ENCODE measurements around the gene ADAMTS2.

Gene ADAMTS2

DNA sequence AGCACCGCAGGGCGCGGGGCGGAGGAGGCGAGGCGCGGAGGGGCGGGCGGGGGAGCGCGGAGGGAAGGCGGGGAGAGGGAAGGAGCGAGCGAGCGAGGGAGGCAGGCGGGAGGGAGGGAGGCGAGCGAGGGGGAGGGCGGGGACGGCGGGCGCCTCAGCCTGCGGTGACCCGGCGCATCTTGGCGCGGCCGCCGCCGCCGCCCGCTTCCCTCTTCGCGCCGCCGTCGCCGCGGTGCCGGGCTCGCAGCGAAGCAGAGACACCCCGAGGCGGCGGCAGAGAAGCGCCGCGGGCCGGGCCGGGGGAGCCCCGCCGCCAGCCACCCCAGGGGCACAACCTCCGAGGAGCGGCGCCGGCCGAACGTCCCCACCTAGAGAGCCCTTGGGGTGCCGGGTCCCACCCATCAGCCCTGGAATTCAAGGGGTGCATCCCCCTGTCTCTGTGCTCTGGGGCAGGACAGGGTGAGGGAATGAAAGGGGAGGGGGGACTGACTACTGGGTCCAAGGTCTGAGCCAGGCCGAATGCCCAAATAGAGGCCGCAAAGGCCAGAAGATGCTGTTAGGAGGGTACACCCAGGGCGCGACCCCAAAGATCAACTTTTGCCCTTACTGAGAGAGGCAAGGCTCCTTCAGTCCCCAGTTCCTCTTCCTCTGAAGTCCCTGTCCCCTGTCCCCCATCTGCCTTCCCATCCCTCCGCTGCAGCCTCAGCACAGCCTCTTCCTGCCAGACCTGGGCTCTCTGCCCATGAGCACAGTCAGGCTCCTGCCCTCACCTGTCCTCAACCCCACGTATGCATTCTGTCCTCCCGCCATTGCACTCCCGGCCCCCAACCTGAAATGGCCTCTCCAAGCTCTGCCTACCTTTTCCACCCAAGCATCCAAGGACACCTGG is at the start of gene ADAMTS2:
Gene ADAMTS2, minus strand, starts transcription at position 29 of the 889 bp plus-strand sequence. CDS start 133 bp downstream, outside the sequence.
- DNase-seq, result peak in 23 of 56 donors; percentile 1 to 65 (median 22)

DNA sequence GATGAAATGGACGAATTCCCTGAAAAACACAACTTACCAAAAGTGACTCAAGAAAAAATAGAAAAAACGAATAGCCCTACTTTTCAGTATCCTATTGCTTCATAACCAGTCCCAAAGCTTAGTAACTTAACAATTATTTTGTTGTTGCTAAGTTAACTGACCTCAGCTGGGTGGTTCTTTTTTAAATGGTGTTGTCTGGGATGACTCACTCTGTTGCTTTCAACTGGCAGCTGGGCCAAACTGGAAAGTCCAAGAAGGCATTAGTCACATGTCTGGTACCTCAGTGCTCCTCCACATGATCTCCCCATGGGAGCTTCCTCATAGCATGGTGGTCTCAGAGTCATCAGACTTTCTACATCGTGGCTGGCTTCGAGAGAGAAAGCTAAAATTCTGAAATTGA is 47.8 kb upstream of the ADAMTS2 start:
- DNase-seq, result no peak

DNA sequence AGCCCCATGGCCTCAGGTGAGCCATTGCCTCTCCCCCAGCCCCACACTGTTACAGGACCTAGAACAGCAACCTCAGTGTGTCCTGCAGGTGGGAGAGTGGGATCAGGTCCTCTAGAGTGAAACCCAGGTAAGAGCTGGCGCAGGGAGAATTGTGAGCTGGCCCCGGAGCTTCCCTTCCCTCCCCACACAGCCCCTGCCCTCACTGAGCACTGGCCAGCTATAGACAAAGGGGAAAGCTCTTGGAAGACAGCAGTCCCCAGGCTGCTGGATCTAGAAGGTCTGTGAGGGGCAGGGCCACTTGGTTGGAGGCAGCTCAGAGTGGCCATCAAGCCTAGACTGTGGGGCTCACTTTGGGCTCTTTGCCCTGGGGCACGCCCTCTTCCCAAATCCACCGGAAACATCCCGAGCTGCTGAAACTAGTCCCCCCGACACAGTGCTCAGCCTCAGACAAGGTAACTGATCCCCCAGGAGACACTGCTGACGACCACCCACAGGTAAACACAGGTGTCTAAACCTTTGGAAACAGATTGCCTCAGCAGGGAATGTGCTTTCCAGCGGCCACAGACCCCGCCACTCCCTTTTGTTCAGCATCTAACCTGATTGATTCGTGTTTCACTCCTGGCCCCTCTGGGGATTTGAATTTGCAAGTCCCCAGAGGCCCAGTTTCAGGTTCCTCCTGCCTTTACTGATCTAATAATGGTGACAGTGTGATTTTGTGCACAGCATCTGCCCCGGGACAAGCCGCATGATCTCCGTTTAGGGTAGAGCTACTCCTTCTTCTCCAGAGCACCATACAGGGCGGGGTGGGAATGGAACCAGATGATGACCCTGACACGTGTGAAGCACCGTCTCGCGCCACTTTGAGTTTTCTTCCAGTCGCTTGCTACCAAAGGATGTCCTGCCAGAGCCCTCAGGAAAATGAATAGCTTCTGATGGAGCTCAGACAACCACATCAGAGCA is 42.2 kb upstream of the ADAMTS2 start:
- no peak for DNase-seq

DNA sequence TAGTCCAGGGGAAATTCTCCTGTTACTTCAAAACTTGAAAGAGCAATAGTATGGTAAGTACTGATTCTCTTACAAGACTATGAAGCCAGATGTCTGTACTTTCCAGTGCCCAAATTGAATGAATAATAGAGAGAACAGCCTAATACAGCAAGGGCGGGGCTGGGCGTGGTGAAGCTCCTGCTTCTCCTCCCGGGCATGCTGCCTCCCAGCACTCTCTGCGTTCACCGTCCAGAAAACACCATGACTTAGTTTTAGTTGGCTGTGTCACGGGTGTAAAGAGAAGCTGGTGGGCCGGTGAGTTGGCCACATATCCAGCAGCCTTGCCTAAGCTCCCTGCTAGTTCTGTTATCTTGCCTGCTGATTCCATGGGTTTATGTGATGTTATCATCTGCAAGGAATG is 40.7 kb upstream of the ADAMTS2 start:
- DNase-seq, result no peak

DNA sequence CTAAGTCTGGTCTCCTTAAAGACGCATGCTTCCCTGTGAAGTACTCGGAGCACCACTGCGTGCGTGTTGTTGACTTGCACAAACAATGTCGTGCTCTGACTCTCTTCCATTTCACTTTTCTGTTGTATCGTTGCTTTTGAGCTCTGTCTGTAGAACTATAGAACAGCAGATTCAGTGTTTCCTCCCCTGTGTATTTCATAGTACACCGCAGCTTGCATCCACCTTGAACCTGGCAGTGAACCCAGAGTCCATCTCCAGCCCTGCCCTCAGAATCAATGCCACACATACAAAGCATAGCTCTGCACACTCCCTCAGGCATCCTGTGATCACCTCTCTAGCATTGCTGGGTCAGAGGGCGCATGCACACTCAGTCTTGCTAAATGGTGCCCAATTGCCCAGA is 37.2 kb upstream of the ADAMTS2 start:
- DNase-seq, result no peak

GRCh38 chr5:179381691-179382090 is 36.4 kb upstream of the ADAMTS2 start:
- no peak for DNase-seq

DNA sequence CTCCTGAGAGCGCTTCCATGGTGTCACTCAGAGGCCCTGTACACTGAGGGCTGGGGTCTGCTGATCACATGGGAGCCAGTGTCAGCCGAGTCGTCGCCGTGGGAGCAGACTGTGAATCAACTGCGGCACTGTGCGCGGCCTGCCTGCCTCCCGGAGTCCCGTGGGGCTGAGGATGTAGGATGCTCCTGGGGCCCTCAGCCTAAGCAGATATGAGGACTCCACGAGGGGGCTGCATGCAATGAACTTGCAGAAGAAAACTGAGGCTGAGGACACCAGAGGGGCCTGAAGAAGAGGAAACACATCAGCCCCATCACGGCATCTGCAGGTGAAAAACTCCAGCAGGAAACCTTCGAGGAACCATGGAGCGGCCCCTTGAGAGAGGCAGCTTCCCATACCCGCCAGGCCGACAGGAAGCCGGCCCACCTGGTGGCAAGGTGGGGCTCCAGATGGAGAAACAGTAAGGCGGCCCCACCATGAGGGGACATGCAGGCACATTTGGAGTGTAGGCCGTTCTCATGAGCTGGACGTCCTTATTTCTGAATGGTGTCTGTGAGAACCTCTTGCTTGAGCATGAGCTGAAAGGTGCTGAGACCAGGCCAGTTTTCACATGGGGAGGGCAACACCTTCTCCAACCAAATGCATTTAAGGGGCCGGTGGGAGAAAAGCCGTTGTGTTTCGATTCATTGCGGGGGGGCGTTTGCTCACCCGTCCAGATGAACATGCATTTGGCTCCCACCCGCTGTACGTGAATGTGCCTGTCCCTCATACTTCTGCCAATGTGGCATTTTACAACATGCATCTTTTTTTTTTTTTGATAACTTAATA is 35.2 kb upstream of the ADAMTS2 start:
- DNase-seq, result no peak

DNA sequence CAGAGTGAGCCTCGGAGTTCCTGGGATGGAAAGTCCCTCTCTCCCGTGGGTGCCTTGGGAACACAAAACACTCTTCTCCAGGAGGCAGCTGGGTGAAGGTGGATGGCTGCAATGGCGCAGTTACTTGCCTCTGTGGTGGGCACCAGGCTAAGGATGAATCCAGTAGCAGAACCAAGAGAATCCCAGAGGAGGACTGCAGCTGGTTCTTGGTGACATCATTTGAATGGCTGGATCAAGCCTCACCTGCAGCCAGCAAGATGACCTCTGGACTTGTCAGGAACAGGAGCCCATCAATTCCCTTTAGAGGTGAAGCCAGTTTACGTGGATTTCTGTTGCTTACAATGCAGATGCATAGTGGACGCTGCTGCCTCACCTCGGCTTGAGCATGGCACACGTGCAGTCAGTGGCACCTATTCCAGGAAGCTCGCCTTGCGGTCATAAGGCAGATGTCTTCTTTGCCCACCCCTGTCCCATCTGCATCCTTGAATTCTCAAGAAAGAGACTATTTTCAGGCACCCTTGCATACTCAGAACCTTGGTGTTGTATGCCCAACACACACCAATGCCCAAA is 34.1 kb upstream of the ADAMTS2 start:
- no peak for DNase-seq

DNA sequence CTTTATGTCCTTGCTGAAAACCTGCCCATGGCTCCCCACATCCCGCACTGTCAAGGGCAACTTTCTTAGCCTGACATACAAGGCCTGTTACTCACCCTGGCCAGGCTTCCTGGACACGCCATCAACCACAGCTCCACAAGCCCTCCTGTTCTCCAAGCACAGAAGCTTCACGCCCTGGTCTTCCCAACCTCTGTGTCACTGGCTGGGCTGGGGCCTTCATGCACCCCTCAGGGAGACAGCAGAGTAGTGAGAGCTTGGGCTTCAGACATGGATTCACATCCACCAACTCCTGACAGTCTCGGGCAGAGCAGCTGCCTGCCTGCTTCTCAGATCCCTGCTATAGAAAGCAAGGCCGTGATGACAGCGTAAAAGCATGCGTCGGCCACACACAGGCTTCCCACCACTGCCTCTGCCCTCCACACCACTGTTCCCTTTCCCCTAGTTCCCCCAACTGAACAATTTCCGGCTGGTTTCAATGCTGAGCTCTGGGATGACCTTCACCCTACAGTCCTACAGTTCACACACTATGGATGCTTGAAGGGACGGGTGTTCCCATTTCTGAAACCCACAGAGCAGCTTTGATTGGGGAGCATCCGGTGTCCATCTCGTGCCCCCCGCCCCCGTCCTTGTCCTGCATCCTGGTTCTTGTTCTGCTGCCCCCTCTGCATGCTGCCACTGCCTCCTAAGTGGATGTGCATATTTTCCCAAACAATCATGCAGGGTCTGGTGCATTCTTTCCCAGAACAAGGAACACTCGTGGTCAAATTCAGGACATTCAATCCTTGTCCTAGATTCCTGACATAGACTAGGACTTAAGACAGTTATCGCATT is 33.4 kb upstream of the ADAMTS2 start:
- DNase-seq, result no peak

GRCh38 chr5:179378116-179378440 is 32.8 kb upstream of the ADAMTS2 start:
- no peak for DNase-seq

- DNase-seq, result no peak
These were observed 32.3 kb upstream of the ADAMTS2 start for GRCh38 chr5:179377421-179378115.

GRCh38 chr5:179376701-179377420 is 31.6 kb upstream of the ADAMTS2 start:
- DNase-seq, result no peak

GRCh38 chr5:179375831-179376365 is 30.6 kb upstream of the ADAMTS2 start:
- DNase-seq, result no peak

DNA sequence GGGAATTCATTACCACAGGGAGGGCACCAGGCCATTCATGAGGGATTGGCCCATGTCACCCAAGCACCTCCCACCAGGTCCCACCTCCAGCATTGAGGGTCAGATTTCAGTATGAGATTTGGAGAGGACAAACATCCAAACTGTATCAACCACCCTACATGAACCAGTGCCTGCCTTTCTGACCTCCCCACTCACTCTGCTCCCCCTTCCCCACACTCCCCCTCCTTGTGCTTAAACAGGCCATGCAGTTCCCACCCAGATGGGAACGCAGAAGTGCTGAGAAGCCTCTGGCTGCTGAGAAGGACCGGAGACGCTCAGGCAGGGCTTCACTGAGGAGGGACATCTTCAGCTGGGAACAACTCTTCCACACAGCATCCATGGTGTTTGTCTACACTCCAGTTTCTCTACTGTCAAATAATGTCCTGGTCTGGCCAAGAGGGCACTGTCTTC is 30.0 kb upstream of the ADAMTS2 start:
- no peak for DNase-seq

GRCh38 chr5:179374506-179375235 is 29.4 kb upstream of the ADAMTS2 start:
- DNase-seq, result no peak

GRCh38 chr5:179373961-179374505 is 28.8 kb upstream of the ADAMTS2 start:
- no peak for DNase-seq

Data from amygdala (tissue), 56 donors.